Mesothelial cell of epicardium (in vitro differentiated cells): ENCODE results near the gene CENPP. TPM values are rescaled to one million over a fixed set of nuclear protein-coding genes. Genes with fewer than 3 reads are reported as not detected.

Experiments used
- DNase-seq, 2 experiments: peaks; one replicate each; pipeline ENCODE4 v3.0.0; 2021; ENCODE audit warnings: low spot score in 2 of 2; ENCODE audit not compliant: unreplicated experiment in 2 of 2
- H3K27ac Mint-ChIP-seq: 2 replicates; pipeline ENCODE4 v1.8.0; 2021; ENCODE audit warnings: mixed read lengths
- H3K27me3 Mint-ChIP-seq: 2 replicates; pipeline ENCODE4 v1.8.0; 2021; ENCODE audit warnings: low read depth, mixed read lengths
- H3K36me3 Mint-ChIP-seq: 2 replicates; pipeline ENCODE4 v1.8.0; 2021; ENCODE audit warnings: mixed read lengths
- H3K4me1 Mint-ChIP-seq: 2 replicates; pipeline ENCODE4 v1.8.0; 2021; ENCODE audit warnings: mixed read lengths
- H3K4me3 Mint-ChIP-seq: 2 replicates; pipeline ENCODE4 v1.8.0; 2021; ENCODE audit warnings: mild to moderate bottlenecking, moderate library complexity, mixed read lengths
- H3K9me3 Mint-ChIP-seq: 2 replicates; pipeline ENCODE4 v1.8.0; 2021; ENCODE audit warnings: mixed read lengths
- CTCF ChIP-seq: fragments of 200-600 bp; sonication (generic); IDR thresholded peaks from one replicate; pipeline ENCODE4 v1.5.0; 2021; ENCODE audit warnings: antibody characterized with exemption; ENCODE audit not compliant: unreplicated experiment
- total RNA-seq: library from RNA; stranded (reverse); gene quantifications from 3 replicates; pipeline ENCODE4 v1.2.1, GENCODE V29; 2021

Gene CENPP
- total RNA-seq, 1 donor from 2014 or later, result 7.8 TPM

GRCh38 chr9:92455217-92455616 lies 129.5 kb downstream of the CENPP start:
- H3K4me1 Mint-ChIP-seq, result no peaks in the 10 kb centered on the region
- no peak overlapping the region for H3K4me3 Mint-ChIP-seq
- H3K9me3 Mint-ChIP-seq, result no peaks in the 10 kb centered on the region
- DNase-seq, result no peak
- H3K27ac Mint-ChIP-seq, result no peak overlapping the region
- TF ChIP-seq CTCF, result no peak
- no peaks in the 10 kb centered on the region for H3K36me3 Mint-ChIP-seq
- no peaks in the 10 kb centered on the region for H3K27me3 Mint-ChIP-seq

GRCh38 chr9:92457576-92457975 lies 131.8 kb downstream of the CENPP start:
- no peak overlapping the region for H3K4me3 Mint-ChIP-seq
- H3K36me3 Mint-ChIP-seq, result no peaks in the 10 kb centered on the region
- no peaks in the 10 kb centered on the region for H3K27me3 Mint-ChIP-seq
- no peak for DNase-seq
- peaks cover 2% of the 10 kb centered on the region for H3K4me1 Mint-ChIP-seq
- H3K27ac Mint-ChIP-seq, result no peak overlapping the region
- no peak for TF ChIP-seq CTCF
- H3K9me3 Mint-ChIP-seq, result no peaks in the 10 kb centered on the region

- Mint-ChIP-seq H3K4me3 (no peak overlapping the region), H3K27ac (no peak overlapping the region), H3K4me1 (peaks cover 8% of the 10 kb centered on the region), H3K27me3 (no peaks in the 10 kb centered on the region), H3K36me3 (no peaks in the 10 kb centered on the region), H3K9me3 (no peaks in the 10 kb centered on the region)
- DNase-seq, result no peak
- no peak for TF ChIP-seq CTCF
These were observed 137.6 kb downstream of the CENPP start for GRCh38 chr9:92463387-92463786.

- no peaks in the 10 kb centered on the region for H3K9me3 Mint-ChIP-seq
- DNase-seq, result no peak
- no peak for TF ChIP-seq CTCF
- no peaks in the 10 kb centered on the region for H3K27me3 Mint-ChIP-seq
- peaks cover 8% of the 10 kb centered on the region for H3K4me1 Mint-ChIP-seq
- H3K36me3 Mint-ChIP-seq, result no peaks in the 10 kb centered on the region
- H3K27ac Mint-ChIP-seq, result no peak overlapping the region
- no peak overlapping the region for H3K4me3 Mint-ChIP-seq
These were observed 138.2 kb downstream of the CENPP start for GRCh38 chr9:92463984-92464383.

- no peak overlapping the region for H3K4me3 Mint-ChIP-seq
- TF ChIP-seq CTCF, result no peak
- no peaks in the 10 kb centered on the region for H3K9me3 Mint-ChIP-seq
- DNase-seq, result no peak
- H3K4me1 Mint-ChIP-seq, result peaks cover 6% of the 10 kb centered on the region
- no peaks in the 10 kb centered on the region for H3K27me3 Mint-ChIP-seq
- no peaks in the 10 kb centered on the region for H3K36me3 Mint-ChIP-seq
- H3K27ac Mint-ChIP-seq, result no peak overlapping the region
These were observed 141.3 kb downstream of the CENPP start for GRCh38 chr9:92467041-92467440.

- no peak for DNase-seq
- TF ChIP-seq CTCF, result no peak
- no peaks in the 10 kb centered on the region for H3K27me3 Mint-ChIP-seq
- H3K27ac Mint-ChIP-seq, result no peak overlapping the region
- peaks cover 6% of the 10 kb centered on the region for H3K4me1 Mint-ChIP-seq
- H3K36me3 Mint-ChIP-seq, result no peaks in the 10 kb centered on the region
- no peak overlapping the region for H3K4me3 Mint-ChIP-seq
- H3K9me3 Mint-ChIP-seq, result no peaks in the 10 kb centered on the region
These were observed 141.8 kb downstream of the CENPP start for GRCh38 chr9:92467511-92467910.
